ENCODE measurements around the gene GMIP. TPM values are rescaled to one million over a fixed set of nuclear protein-coding genes. Genes with fewer than 3 reads are reported as not detected.

GMIP gene
- total RNA-seq, 4 donors from 2014 or later = 6.9 to 15.9 (median 7.5) TPM

GRCh38 chr19:19592690-19593089 lies 50.8 kb downstream of the GMIP start:
- no peaks in the 10 kb centered on the region for H3K9me3 ChIP-seq
- H3K4me1 ChIP-seq = peaks cover 4 to 14% (median 13%) of the 10 kb centered on the region in 4 donors
- H3K36me3 ChIP-seq = no peaks in the 10 kb centered on the region
- no peak overlapping the region for H3K27ac ChIP-seq (replicated peaks in 1 of 4)
- no peaks in the 10 kb centered on the region for H3K27me3 ChIP-seq
- TF ChIP-seq POLR2AphosphoS5 (IDR thresholded peaks at IDR 0.05) (no peak), CTCF (IDR thresholded peaks at IDR 0.05) (no peak), POLR2A (IDR thresholded peaks at IDR 0.05; ENCODE audit: low read depth) (no peak), EP300 (IDR thresholded peaks at IDR 0.05) (no peak)
- 100% methylated on average over 10 of the region's 10 CpGs for WGBS
- DNase-seq (ENCODE audit: extremely low spot score) = no peak
- H3K4me3 ChIP-seq = no peak overlapping the region
- intact Hi-C loops (cut with DNase I) = no loop called here

GRCh38 chr19:19591133-19591825 lies 52.2 kb downstream of the GMIP start:
- Histone ChIP-seq H3K9me3 (no peaks in the 10 kb centered on the region), H3K27me3 (no peaks in the 10 kb centered on the region), H3K4me1 (peaks cover 4 to 14% (median 13%) of the 10 kb centered on the region in 4 donors), H3K36me3 (no peaks in the 10 kb centered on the region), H3K27ac (replicated peaks in 1 of 4) (peak overlapping the region; percentile 23 to 60 (median 34)), H3K4me3 (peak overlapping the region in 1 of 4 donors; percentile 6)
- TF ChIP-seq EP300 (IDR thresholded peaks at IDR 0.05) = no peak
- TF ChIP-seq POLR2A (IDR thresholded peaks at IDR 0.05; ENCODE audit: low read depth) = no peak
- TF ChIP-seq CTCF (IDR thresholded peaks at IDR 0.05) = no peak
- 45% methylated on average over 8 of the region's 13 CpGs for WGBS
- DNase-seq (ENCODE audit: extremely low spot score) = no peak
- intact Hi-C loops (cut with DNase I) = no loop called here

- no peak overlapping the region for H3K4me3 ChIP-seq
- intact Hi-C loops (cut with DNase I) = no loop called here
- H3K27me3 ChIP-seq = no peaks in the 10 kb centered on the region
- TF ChIP-seq EP300 (IDR thresholded peaks at IDR 0.05) (no peak), POLR2A (IDR thresholded peaks at IDR 0.05; ENCODE audit: low read depth) (no peak), CTCF (IDR thresholded peaks at IDR 0.05) (no peak), POLR2AphosphoS5 (IDR thresholded peaks at IDR 0.05) (no peak)
- no peaks in the 10 kb centered on the region for H3K9me3 ChIP-seq
- peaks cover 4 to 14% (median 13%) of the 10 kb centered on the region in 4 donors for H3K4me1 ChIP-seq
- no peaks in the 10 kb centered on the region for H3K36me3 ChIP-seq
- WGBS = 92% methylated on average over 2 of the region's 2 CpGs
- H3K27ac ChIP-seq (replicated peaks in 1 of 4) = no peak overlapping the region
- DNase-seq (ENCODE audit: extremely low spot score) = no peak
These were observed 54.9 kb downstream of the GMIP start for GRCh38 chr19:19588546-19588945.

- Histone ChIP-seq H3K4me1 (peaks cover 4 to 14% (median 13%) of the 10 kb centered on the region in 4 donors), H3K36me3 (no peaks in the 10 kb centered on the region), H3K9me3 (no peaks in the 10 kb centered on the region), H3K27me3 (peaks cover 0 to 3% (median 0%) of the 10 kb centered on the region in 4 donors), H3K27ac (replicated peaks in 1 of 4) (no peak overlapping the region), H3K4me3 (no peak overlapping the region)
- no peak for DNase-seq (ENCODE audit: extremely low spot score)
- WGBS = 91% methylated on average over 5 of the region's 5 CpGs
- no peak for TF ChIP-seq CTCF (IDR thresholded peaks at IDR 0.05)
- TF ChIP-seq POLR2AphosphoS5 (IDR thresholded peaks at IDR 0.05) = no peak
- TF ChIP-seq POLR2A (IDR thresholded peaks at IDR 0.05; ENCODE audit: low read depth) = no peak
- TF ChIP-seq EP300 (IDR thresholded peaks at IDR 0.05) = no peak
- intact Hi-C loops (cut with DNase I) = no loop called here
These were observed 55.7 kb downstream of the GMIP start for GRCh38 chr19:19587771-19588170.

- WGBS = 84% methylated on average over 6 of the region's 6 CpGs
These were observed 59.1 kb downstream of the GMIP start for GRCh38 chr19:19584356-19584755.

More at GRCh38 chr19:19584356-19584755, 59.1 kb downstream of the GMIP start:
- H3K4me1 ChIP-seq = no peaks in the 10 kb centered on the region
- no peaks in the 10 kb centered on the region for H3K9me3 ChIP-seq
- DNase-seq (ENCODE audit: extremely low spot score) = no peak
- peaks cover 0 to 3% (median 0%) of the 10 kb centered on the region in 4 donors for H3K27me3 ChIP-seq
- H3K27ac ChIP-seq (replicated peaks in 1 of 4) = no peak overlapping the region
- no peak overlapping the region for H3K4me3 ChIP-seq
- intact Hi-C loops (cut with DNase I) = no loop called here
- TF ChIP-seq CTCF (IDR thresholded peaks at IDR 0.05) (no peak), EP300 (IDR thresholded peaks at IDR 0.05) (no peak), POLR2AphosphoS5 (IDR thresholded peaks at IDR 0.05) (no peak), POLR2A (IDR thresholded peaks at IDR 0.05; ENCODE audit: low read depth) (no peak)
- no peaks in the 10 kb centered on the region for H3K36me3 ChIP-seq

Measured in esophagus muscularis mucosa (tissue), 4 donors.